ENCODE results near the gene CAAP1. TPM values are rescaled to one million over a fixed set of nuclear protein-coding genes. Genes with fewer than 3 reads are reported as not detected.
"Not testable (repeated sequence)": the region's sequence is repeated elsewhere in the genome, so short reads cannot be mapped to it uniquely, and the experiment has no call there.

The CAAP1 gene
- total RNA-seq, 1 donor from 2014 or later: 14.3 TPM

GRCh38 chr9:26856413-26857032, 36.1 kb downstream of the CAAP1 start:
- H3K4me1 Mint-ChIP-seq (ENCODE audit: low read depth, unreplicated experiment): no peaks in the 10 kb centered on the region
- peak; percentile 69 for TF ChIP-seq CTCF (IDR thresholded peaks at IDR 0.05; ENCODE audit: partially characterized antibody, unreplicated experiment)
- peak; percentile 35 for DNase-seq
- H3K9me3 Mint-ChIP-seq (ENCODE audit: unreplicated experiment): no peaks in the 10 kb centered on the region
- no peak overlapping the region for H3K27ac Mint-ChIP-seq (ENCODE audit: unreplicated experiment)
- peaks cover 1% of the 10 kb centered on the region for H3K27me3 Mint-ChIP-seq (ENCODE audit: unreplicated experiment)
- H3K4me3 Mint-ChIP-seq (ENCODE audit: unreplicated experiment): no peak overlapping the region
- no peaks in the 10 kb centered on the region for H3K36me3 Mint-ChIP-seq (ENCODE audit: unreplicated experiment)

- no peak for TF ChIP-seq CTCF (IDR thresholded peaks at IDR 0.05; ENCODE audit: partially characterized antibody, unreplicated experiment)
- Mint-ChIP-seq H3K4me3 (ENCODE audit: unreplicated experiment) (no peak overlapping the region), H3K9me3 (ENCODE audit: unreplicated experiment) (no peaks in the 10 kb centered on the region), H3K27me3 (ENCODE audit: unreplicated experiment) (peaks cover 1% of the 10 kb centered on the region), H3K36me3 (ENCODE audit: unreplicated experiment) (no peaks in the 10 kb centered on the region), H3K27ac (ENCODE audit: unreplicated experiment) (no peak overlapping the region), H3K4me1 (ENCODE audit: low read depth, unreplicated experiment) (no peaks in the 10 kb centered on the region)
- no peak for DNase-seq
Measured at GRCh38 chr9:26850995-26851394, 41.6 kb downstream of the CAAP1 start.

GRCh38 chr9:26833792-26834191, 58.8 kb downstream of the CAAP1 start:
- Mint-ChIP-seq H3K36me3 (ENCODE audit: unreplicated experiment) (no peaks in the 10 kb centered on the region), H3K4me1 (ENCODE audit: low read depth, unreplicated experiment) (peaks cover 2% of the 10 kb centered on the region), H3K9me3 (ENCODE audit: unreplicated experiment) (no peaks in the 10 kb centered on the region), H3K4me3 (ENCODE audit: unreplicated experiment) (no peak overlapping the region), H3K27me3 (ENCODE audit: unreplicated experiment) (no peaks in the 10 kb centered on the region), H3K27ac (ENCODE audit: unreplicated experiment) (no peak overlapping the region)
- no peak for DNase-seq
- no peak for TF ChIP-seq CTCF (IDR thresholded peaks at IDR 0.05; ENCODE audit: partially characterized antibody, unreplicated experiment)

GRCh38 chr9:26828391-26828955, 64.1 kb downstream of the CAAP1 start:
- H3K9me3 Mint-ChIP-seq (ENCODE audit: unreplicated experiment); H3K27ac Mint-ChIP-seq (ENCODE audit: unreplicated experiment); H3K27me3 Mint-ChIP-seq (ENCODE audit: unreplicated experiment); H3K4me1 Mint-ChIP-seq (ENCODE audit: low read depth, unreplicated experiment); H3K4me3 Mint-ChIP-seq (ENCODE audit: unreplicated experiment); H3K36me3 Mint-ChIP-seq (ENCODE audit: unreplicated experiment); DNase-seq: not testable (repeated sequence)

GRCh38 chr9:26814799-26815198, 77.8 kb downstream of the CAAP1 start:
- Mint-ChIP-seq H3K27ac (ENCODE audit: unreplicated experiment) (no peak overlapping the region), H3K4me1 (ENCODE audit: low read depth, unreplicated experiment) (no peaks in the 10 kb centered on the region), H3K27me3 (ENCODE audit: unreplicated experiment) (no peaks in the 10 kb centered on the region), H3K9me3 (ENCODE audit: unreplicated experiment) (no peaks in the 10 kb centered on the region), H3K4me3 (ENCODE audit: unreplicated experiment) (no peak overlapping the region), H3K36me3 (ENCODE audit: unreplicated experiment) (no peaks in the 10 kb centered on the region)
- no peak for DNase-seq
- no peak for TF ChIP-seq CTCF (IDR thresholded peaks at IDR 0.05; ENCODE audit: partially characterized antibody, unreplicated experiment)

Data from glutamatergic neuron (in vitro differentiated cells).